Measurements from ENCODE around the gene ITGA7. TPM values are rescaled to one million over a fixed set of nuclear protein-coding genes. Genes with fewer than 3 reads are reported as not detected.
A peak's percentile ranks its signal among the peaks of the same experiment; 100 is the strongest.

Gene ITGA7
- total RNA-seq, 2 donors from 2014 or later = 285 to 317 TPM

DNA sequence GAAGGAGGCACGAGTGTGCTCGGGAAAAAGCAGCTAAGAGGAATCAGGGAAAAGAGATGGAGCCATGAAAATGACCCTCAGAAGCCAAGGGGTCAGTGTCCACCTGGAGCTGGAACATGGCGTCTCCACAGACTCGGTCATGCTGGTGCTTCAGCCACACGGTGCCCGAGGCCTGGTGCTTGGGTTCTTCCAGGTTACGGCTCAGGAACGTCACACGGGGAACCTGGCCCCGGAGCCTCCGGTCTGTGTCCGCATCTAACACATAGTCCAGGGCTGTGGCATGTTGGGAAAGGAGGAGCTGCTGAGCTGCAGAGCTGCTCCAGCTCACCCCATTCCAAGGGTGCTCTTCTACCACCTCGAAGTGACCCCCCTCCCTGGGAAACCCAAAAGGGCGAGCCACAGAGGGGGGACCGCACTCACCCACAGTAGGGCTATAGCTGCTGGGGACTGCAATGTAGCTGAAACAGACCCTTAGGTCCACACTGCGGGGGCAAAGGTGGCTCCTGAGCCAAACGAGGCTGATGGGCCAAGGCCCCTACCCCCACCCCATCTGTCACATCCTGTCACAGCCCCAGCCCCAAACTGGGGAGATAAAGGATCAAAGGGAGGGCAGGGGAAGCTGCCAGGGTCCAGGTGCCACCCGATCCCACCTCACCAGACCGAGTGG, 10.8 kb downstream of the ITGA7 start:
- Histone ChIP-seq H3K36me3 (peaks cover 73% of the 10 kb centered on the region), H3K4me1 (ENCODE audit: control insufficient read depth in 1 of 2, low read depth in 2 of 2) (peaks cover 14 to 22% of the 10 kb centered on the region in 2 donors), H3K9me3 (no peaks in the 10 kb centered on the region), H3K27me3 (replicated peaks; ENCODE audit: insufficient read depth) (no peaks in the 10 kb centered on the region), H3K27ac (no peak overlapping the region), H3K4me3 (no peak overlapping the region)
- ATAC-seq (ENCODE audit: insufficient number of reproducible peaks, low FRiP score, low read depth) (no peak), DNase-seq (ENCODE audit: low spot score) (no peak)
- TF ChIP-seq, protein P1, sequence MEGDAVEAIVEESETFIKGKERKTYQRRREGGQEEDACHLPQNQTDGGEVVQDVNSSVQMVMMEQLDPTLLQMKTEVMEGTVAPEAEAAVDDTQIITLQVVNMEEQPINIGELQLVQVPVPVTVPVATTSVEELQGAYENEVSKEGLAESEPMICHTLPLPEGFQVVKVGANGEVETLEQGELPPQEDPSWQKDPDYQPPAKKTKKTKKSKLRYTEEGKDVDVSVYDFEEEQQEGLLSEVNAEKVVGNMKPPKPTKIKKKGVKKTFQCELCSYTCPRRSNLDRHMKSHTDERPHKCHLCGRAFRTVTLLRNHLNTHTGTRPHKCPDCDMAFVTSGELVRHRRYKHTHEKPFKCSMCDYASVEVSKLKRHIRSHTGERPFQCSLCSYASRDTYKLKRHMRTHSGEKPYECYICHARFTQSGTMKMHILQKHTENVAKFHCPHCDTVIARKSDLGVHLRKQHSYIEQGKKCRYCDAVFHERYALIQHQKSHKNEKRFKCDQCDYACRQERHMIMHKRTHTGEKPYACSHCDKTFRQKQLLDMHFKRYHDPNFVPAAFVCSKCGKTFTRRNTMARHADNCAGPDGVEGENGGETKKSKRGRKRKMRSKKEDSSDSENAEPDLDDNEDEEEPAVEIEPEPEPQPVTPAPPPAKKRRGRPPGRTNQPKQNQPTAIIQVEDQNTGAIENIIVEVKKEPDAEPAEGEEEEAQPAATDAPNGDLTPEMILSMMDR (IDR thresholded peaks at IDR 0.05) = no peak

DNA sequence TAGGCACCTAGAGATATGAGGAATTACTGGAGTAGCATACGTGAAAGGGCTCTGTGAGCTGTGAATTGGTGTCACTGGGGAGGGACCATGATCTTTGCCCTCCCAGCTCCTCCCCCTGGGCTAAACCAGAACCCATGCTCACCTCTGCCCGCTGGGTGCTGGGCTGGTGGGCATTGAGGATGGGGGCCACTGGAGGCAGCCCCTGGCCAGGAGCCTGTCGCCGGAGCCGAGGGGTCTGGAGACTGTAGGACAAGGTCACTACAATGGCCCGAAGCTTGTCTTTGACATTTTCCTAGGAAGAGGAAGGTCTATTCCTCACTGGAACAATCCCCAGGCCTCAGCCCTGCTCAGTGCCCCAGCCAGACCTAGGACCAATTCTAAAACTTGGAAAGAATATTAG, 11.6 kb downstream of the ITGA7 start:
- no peak for DNase-seq (ENCODE audit: low spot score)
- TF ChIP-seq, protein P1 (IDR thresholded peaks at IDR 0.05) = no peak
- H3K27ac ChIP-seq = peak overlapping the region in 1 of 2 donors; percentile 17
- ATAC-seq (ENCODE audit: insufficient number of reproducible peaks, low FRiP score, low read depth) = no peak
- peaks cover 78% of the 10 kb centered on the region for H3K36me3 ChIP-seq
- peaks cover 11 to 14% of the 10 kb centered on the region in 2 donors for H3K4me1 ChIP-seq (ENCODE audit: control insufficient read depth in 1 of 2, low read depth in 2 of 2)
- H3K4me3 ChIP-seq = no peak overlapping the region
- no peaks in the 10 kb centered on the region for H3K27me3 ChIP-seq (replicated peaks; ENCODE audit: insufficient read depth)
- H3K9me3 ChIP-seq = no peaks in the 10 kb centered on the region

DNA sequence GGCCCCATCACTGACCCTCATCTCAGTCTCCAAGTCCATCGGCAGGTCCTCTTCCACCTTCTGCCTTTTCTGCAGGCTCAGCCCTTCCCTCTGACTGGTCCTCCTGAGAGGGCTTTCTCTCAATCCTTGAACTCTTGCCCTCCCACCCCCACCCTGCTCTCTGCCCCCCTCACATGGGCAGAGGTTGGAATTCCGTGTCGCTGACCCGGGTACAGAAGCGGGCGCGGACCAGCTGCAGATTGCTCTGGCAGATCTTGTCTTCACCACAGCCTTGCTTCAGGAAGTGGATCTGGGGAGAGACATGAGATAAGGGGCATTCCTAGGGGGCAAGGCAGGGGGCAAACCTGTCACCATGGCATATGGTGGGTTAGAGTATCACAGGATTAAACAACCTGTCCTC, 12.4 kb downstream of the ITGA7 start:
- TF ChIP-seq, protein P1 (IDR thresholded peaks at IDR 0.05) = no peak
- Histone ChIP-seq H3K4me1 (ENCODE audit: control insufficient read depth in 1 of 2, low read depth in 2 of 2) (peaks cover 3 to 6% of the 10 kb centered on the region in 2 donors), H3K9me3 (no peaks in the 10 kb centered on the region), H3K27ac (peak overlapping the region in 1 of 2 donors; percentile 17), H3K4me3 (no peak overlapping the region), H3K27me3 (replicated peaks; ENCODE audit: insufficient read depth) (no peaks in the 10 kb centered on the region), H3K36me3 (peaks cover 78% of the 10 kb centered on the region)
- DNase-seq (ENCODE audit: low spot score) (no peak), ATAC-seq (ENCODE audit: insufficient number of reproducible peaks, low FRiP score, low read depth) (no peak)

DNA sequence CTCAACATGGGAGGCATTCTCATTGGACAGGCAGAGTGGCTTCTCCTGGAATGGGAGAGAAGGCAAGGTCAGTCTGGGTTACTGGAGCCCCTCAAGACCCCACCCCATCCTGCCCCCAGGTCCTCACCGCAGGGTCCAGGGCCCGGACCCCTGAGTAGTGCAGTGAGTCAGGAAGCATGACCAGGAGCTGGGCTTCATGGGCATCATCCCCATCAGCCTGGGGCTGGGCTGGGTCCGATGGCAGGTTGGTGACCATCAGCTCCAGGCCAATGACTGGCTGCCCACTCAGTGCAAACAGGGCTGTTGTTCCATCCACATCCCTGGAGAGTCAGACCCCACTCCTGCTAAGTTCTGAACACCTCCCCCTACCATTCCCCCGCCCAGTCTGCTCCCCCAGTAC, 13.1 kb downstream of the ITGA7 start:
- no peak overlapping the region for H3K27ac ChIP-seq
- TF ChIP-seq, protein P1 (IDR thresholded peaks at IDR 0.05) = no peak
- DNase-seq (ENCODE audit: low spot score) (no peak), ATAC-seq (ENCODE audit: insufficient number of reproducible peaks, low FRiP score, low read depth) (no peak)
- no peaks in the 10 kb centered on the region for H3K27me3 ChIP-seq (replicated peaks; ENCODE audit: insufficient read depth)
- no peaks in the 10 kb centered on the region for H3K4me1 ChIP-seq (ENCODE audit: control insufficient read depth in 1 of 2, low read depth in 2 of 2)
- H3K9me3 ChIP-seq = no peaks in the 10 kb centered on the region
- no peak overlapping the region for H3K4me3 ChIP-seq
- H3K36me3 ChIP-seq = peaks cover 78% of the 10 kb centered on the region

DNA sequence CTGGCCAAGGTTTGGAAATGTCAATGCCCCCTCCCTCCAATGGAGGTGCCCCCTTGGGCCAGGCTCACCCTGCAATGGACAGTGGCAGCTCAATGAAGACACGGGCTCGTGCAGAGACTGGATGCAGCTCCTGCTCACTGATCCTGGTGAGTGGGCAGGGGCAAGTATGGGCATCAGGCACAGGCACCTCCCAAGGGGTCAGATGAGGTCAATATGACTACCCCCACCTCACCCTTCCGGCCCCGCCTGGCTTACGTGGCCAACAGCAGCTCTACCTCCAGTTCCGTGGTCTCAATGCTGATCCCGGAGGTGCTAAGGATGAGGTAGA, 13.6 kb downstream of the ITGA7 start:
- Histone ChIP-seq H3K9me3 (no peaks in the 10 kb centered on the region), H3K27ac (no peak overlapping the region), H3K4me3 (no peak overlapping the region), H3K36me3 (peaks cover 74% of the 10 kb centered on the region), H3K4me1 (ENCODE audit: control insufficient read depth in 1 of 2, low read depth in 2 of 2) (no peaks in the 10 kb centered on the region), H3K27me3 (replicated peaks; ENCODE audit: insufficient read depth) (no peaks in the 10 kb centered on the region)
- DNase-seq (ENCODE audit: low spot score) (no peak), ATAC-seq (ENCODE audit: insufficient number of reproducible peaks, low FRiP score, low read depth) (no peak)
- TF ChIP-seq, protein P1 (IDR thresholded peaks at IDR 0.05) = no peak

Data from thoracic aorta (tissue), 2 donors.